Measurements from ENCODE around the gene KAZN.

GRCh38 chr1:14936815-14937214, 338.3 kb downstream of the KAZN start:
- TF ChIP-seq POLR2A (IDR thresholded peaks at IDR 0.05) (no peak), CTCF (IDR thresholded peaks at IDR 0.05) (no peak)
